ENCODE data around the gene RPA3. TPM values are rescaled to one million over a fixed set of nuclear protein-coding genes. Genes with fewer than 3 reads are reported as not detected.

RPA3 gene
- 18.2 TPM for total RNA-seq

DNA sequence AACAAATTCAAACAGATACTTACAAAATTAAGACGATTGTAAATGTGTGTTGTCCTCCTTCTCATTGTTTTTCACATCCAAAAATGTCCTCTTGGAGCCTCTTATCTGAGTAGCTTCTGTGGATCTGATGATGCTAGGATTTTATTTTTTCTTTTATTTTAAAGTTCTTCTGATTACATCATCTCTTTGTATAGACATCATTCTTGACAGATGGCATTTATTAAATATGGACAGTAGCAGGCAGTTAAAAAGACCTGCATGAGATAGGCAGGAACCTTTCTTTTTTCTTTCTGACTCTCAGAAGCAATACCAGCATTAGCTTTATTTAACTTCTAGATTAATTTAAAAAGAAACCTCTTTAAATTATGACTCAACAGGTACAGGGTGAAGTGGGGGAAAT, at the start of gene RPA3:
TSS of gene RPA3 (minus strand) at position 116 of the 400 bp plus-strand sequence. CDS start 78,189 bp downstream, outside the sequence.
- DNase-seq (ENCODE audit: low spot score) (no peak), ATAC-seq (no peak)

DNA sequence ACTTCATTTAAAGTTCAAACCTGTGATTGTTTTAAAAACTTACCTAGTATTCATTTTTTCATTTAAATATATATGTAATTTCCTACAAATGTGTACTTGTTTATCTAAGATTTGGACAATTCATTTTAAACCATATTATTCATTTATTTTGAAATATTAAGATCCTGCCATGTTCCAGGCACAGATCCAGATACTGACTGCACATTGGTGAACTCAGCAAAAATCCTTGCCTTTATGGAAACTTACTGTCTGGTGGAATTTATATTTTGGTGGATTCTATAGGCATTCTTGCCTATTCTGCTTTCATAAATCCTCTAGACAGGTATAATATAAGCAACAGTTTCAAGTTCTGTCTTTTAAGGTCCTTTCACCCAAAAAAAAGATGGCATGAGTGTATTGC, 48.3 kb upstream of the RPA3 start:
- ATAC-seq: no peak
- no peak for DNase-seq (ENCODE audit: low spot score)

DNA sequence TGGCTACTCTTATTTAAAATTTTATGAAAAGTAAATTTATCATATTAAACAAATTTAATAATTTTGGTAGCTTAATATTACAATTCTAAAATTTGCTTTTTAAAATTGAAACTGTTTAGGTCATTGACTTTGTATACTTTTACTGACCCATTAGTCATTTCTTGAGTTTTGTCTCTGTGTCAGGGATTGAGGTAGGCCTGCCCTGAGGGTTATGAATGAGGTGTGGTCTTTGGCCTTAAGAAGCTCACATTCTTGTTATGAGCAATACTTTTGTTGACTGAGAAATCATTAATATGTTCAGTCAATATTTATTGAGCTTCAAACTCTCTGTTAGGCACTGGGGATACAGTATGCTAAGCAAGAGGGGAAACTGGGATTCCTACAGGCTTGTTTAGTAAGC, 47.0 kb upstream of the RPA3 start:
- ATAC-seq: no peak

DNA sequence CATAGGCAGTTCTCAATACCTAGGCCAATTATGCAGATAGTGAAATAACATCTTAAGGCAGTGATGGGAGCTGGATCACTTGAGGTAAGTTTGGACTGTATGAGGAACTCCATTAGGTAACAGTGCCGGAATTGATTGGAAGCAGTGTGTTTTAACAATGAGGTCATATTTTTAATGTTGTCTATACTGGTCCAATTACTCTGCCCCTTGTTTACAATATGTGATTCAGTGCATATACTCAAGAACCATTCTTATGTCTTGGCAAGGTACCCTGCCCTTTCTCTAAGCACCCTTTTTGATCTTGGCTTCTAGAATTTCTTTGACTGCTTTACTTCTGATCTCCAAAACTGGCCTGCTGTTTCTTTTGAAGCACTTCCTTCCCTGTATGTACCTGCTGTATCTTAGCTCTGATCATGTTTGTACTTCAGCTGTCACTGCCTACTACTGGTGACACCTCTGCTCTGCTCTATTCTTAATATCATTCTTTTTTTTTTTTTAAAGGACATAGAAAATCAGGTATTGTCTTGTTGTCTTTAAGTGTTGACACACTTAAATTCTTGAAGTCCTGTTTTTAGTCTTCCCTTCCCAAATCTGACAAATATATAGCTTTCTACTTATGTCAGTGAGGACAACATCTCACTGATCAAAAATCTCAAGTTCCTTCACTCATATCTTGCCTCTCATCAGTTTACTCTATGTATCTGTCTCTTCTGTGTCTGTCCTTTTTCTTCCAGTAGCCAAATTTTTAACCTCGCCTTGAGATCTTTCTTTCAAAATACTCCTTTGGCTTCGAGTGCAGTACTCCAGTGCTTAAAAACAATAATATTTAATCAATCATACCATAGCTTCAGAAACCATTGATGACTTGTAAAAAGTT, 46.4 kb upstream of the RPA3 start:
- DNase-seq (ENCODE audit: low spot score): no peak
- ATAC-seq: no peak

More for the DNA sequence above, 47.0 kb upstream of the RPA3 start:
- DNase-seq (ENCODE audit: low spot score): no peak

DNA sequence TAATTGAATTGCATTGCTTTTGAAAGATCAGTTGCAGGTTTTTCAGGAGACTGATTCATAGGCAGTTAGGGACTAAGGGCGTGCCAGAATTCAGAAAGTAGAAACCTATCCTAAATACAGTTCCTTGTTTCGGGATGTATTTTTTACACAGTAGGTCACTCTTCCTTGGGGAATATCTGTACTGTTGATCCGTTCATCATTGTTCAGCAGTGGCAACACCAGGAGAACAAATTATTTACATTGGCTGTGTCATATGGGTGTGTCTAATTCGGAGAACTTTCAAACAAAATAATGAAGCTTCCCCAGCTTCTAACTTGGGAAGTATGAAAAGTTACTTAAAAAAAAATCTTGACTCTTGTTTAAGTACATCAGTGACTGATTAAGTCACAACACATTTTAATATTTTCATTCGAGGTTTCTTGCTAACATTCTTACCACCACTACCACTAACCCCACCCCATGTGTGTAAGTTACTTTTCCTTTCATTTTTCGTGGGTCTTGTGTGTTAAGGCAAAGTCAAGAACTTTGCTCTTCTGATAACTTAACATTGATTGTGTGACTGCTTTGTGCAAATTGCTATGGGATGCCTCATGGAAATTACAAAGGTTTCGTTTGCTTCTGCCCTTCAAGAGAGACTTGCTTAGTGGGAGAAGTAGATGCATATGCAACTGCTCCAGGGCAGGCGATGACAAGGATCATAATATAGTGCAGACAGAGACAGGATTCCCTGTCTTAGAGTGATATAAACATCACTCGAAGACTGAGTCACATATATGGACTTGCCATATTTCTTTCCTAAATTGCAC, 43.8 kb upstream of the RPA3 start:
- no peak for DNase-seq (ENCODE audit: low spot score)
- ATAC-seq: peak; percentile 85

DNA sequence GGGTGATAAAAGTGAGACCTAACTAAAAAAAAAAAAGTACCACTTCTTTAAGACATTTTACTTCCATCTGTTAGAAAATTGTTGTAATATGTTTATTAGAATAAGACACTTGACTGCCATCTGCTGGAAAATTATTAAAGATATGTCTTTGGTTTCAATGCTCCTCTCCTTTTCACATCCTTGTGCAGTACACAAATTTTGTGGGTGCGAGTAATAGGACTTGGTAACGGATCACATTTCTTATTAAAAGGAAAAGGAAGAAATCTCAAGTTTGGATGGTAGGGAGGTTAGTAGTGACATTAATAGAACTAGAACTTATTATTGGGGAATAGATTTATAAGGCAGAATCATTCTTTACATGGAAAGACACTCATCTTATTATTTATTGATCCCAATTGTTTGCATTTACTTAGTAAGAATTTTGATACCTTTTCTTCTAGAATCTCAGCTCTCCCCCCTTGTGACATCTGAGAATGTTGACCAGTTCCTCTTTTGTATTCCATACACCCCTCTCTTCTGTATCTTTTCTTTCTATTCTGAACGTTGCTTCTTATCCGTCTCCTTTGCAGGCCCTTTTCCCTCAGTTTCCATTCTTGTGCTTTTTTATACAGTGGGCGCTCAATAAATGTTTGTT, 43.0 kb upstream of the RPA3 start:
- peak; percentile 69 for ATAC-seq

DNA sequence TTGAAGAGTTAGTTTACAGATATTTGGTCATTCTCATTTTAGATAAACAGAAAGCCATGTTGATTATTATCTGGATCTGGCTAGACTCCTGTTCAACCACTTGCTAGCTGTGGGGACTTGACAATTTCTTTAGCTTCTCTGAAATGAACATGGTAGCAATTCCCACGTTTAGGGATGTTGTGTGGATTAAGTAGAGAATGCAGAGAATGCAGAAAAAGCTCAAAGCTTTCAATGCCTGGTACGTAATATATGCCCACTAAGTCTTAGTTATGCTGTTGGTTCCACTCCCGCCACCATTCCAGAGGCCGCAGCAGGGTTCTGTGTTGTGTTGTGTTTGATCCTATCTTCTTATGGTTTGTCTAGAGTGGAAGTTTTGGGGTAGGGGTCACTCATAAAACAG, 39.2 kb upstream of the RPA3 start:
- ATAC-seq (no peak), DNase-seq (ENCODE audit: low spot score) (no peak)

More for the DNA sequence above, 43.0 kb upstream of the RPA3 start:
- no peak for DNase-seq (ENCODE audit: low spot score)

DNA sequence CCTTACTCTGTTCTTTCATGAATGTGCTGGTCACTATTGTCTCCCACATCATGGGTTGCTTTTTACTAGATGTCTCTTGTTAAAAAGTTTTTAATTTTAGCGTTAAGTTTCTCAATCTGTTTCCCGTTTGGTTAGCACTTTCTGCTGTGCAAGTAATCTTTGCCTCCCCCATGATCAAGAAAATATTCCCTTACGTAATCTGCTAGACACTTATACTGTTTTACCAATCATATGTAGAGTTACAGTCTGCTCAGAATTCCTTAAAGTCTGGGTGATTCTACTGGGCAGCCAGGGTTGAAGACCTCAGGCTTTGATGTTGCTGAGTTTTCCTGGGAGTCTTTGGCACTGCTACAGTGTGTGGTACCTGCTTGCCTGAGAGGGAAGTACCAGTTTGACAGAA, 38.2 kb upstream of the RPA3 start:
- DNase-seq (ENCODE audit: low spot score): no peak
- ATAC-seq: no peak

DNA sequence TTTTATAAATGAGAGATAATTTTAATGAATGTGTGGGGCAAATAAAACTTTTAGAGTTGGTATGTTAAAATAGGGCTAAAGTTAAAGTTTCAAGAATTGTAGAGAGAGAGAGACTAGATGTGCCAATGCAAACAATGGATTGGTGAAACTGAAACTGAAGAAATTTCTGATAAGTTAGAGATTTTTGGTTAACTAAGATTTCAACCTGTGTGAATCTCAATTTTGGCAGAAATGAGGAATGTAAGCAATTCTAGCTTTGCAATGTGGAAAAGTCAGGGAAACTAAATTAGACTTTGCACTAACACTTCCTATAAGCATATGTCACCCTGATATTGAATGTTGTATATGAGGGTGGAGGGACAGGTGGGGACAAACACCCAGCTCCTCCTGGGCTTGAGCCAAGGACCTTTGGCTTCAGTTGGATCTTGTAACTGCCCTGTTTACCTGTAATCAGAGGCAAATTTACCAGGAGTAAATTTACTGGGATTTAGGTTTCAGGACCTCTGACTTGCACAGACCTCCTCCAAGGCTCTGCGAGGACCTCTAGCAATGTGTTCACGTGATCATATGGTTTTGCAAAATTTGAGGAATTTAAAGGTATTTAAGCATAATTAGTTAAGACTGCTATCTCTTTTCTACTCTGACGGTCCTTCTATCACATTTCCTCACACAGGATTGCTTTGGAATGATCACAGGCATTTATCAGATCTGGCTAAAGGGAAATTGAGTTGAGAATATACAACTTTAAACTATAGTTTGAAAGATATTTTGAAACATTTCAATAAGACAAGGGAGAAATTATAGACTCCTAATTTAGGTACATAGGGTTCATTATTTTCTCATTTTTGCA, 33.1 kb upstream of the RPA3 start:
- ATAC-seq: peak; percentile 86
- DNase-seq (ENCODE audit: low spot score): peak; percentile 69

DNA sequence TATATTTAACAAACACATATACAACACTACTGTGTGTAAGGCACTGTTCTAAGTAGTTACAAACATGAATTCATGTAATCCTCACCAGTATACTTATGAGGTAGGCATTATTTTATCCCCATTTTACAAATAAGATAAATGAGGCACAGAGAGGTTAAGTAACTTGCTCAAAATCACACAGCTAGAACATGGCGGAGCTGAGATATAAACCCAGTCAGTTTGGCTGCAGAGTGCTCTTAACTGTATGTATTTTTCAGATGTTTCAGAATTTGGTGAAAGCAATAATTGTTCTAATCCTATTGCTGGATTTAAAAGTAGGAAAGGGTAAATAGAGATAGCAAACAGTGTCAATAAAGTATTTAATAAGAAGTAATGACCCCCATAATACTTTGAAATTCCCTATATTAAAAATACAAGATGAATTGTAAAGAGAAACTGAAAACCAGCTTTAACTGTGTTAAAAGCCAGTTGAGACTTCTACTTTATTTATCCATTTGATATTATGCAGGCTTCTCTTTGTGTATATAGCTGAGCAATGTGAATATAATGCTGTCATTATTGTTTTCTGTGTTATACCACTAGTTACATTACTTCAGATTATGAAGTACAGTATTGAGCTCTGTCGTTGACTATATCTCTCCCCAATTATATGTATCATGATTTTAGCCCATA, 32.3 kb upstream of the RPA3 start:
- no peak for DNase-seq (ENCODE audit: low spot score)
- peak; percentile 55 for ATAC-seq

DNA sequence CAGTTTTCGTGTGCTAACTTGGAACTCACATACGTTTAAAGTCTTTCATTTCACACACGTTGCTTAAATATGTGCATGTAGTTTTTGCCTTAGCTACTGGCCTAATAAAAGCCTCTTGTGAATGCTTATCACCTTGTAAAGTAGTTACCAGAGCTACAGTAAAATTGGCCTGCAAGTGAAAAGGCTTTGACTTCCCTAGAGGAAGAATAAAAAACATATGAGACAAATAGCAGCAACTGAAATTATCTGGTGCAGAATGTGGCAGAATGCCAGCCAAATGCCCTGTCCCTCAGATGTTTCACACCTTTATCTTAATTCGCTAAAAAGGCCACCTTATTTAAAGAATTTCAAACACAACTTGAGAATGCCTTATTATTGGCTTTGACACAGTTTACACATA, 28.1 kb upstream of the RPA3 start:
- no peak for DNase-seq (ENCODE audit: low spot score)
- ATAC-seq: no peak

DNA sequence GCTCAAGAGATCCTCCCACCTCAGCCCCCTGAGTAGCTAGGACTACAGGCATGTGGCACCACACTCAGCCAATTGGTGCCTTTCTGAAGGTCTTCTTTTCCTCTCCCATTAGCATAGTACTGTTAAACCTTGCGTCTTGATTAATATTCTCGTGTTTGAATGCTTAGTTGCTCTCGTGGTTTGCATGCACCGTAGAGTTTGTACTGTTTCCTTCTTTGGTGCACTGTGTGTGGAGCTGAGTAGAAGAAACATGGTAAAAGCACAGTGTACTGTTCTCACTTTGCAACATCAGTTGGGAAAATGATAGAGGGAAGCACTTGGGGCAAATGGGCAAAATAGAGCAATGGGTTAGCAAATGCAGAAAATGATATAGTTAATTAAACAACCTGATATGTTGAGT, 27.6 kb upstream of the RPA3 start:
- no peak for ATAC-seq
- no peak for DNase-seq (ENCODE audit: low spot score)

DNA sequence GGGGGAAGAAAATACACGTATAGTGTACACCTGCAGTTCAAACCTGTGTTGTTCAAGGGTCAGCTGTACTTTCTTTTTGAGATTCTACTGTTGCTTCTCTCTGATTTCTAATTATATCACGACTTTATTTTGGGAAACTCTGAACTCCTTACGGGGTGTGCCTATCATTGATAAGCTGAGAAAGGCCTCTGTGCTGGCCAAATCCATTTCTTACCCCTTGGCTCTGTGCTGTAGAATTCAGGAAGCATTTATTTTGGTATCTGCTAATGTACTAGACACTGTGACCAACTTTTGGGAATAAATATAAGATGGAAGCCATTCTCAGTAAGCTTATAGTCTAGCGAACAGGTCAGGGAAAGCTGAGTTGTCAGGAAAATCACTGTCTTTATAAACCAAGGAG, 26.9 kb upstream of the RPA3 start:
- ATAC-seq (no peak), DNase-seq (ENCODE audit: low spot score) (no peak)

DNA sequence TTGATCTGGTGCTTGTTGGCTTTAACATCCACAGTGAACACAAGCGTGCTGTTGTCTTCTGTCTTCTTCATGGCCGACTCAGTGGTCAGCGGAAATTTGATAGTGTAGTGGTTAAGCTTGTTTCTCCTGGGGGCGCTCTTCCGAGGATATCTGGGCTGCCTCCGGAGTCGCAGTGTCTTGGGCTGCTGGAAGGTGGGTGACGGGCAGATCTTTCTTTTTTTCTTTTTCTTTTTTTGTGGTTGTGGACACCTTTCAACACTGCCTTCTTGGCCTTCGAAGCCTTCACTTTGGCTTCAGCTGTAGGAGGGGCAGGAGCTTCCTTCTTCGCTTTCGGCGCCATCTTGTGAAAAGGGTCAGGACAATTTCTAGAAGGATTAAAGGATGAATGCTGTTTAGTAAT, 23.8 kb upstream of the RPA3 start:
- DNase-seq (ENCODE audit: low spot score): no peak
- ATAC-seq: no peak

DNA sequence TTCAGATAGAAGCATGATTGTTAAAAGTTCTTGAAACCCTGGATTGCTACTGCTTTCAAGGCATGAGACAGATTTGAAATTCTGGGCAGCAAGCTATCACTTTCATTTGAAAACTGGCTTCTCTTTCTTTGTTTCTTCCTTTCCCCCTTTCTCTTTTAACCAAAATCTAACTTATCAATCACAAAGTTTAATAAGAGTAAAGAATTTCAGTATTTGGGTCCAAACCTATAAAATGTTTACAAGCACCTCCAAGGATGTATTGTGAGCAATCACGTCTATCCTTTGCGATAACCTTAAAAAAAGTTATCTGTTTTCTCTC, 21.6 kb upstream of the RPA3 start:
- DNase-seq (ENCODE audit: low spot score) (no peak), ATAC-seq (no peak)

DNA sequence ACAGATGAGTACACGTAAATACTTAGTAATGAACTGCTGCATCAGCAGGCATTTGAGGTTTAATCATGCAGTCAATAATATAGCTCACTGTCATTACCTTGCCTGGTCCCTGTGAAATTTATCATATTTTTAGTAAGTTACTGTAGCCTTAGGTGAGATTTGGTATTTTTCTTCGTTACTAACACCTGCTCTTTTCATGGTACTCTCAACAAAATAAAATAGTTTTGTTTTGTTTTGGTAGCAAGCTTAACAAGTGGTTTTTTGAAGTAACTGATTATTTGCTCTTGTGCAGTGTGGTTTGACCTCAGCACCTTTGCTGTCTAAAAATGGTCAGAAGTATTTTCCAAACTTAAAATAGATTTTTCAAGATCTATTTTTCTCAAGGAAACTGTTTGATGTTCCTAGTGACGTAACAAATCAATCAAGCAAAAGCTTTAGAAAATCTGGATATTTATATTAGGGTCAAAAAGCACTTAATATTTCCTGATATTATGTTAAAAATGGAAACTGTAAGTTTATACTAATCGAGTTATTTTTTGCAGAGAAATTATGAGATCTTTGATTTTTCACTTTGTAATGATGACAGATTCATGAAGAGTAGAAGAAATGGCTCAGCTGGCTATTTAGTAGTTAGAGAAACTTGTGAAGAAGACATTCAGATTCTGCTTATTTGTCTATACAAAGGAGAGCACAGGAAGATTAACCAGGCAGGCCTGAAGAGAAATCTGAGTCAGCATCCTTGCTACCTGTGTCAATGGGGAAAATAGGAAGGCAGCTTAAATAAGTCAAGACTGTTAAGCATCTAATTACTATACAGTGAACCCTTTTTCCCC, 21.0 kb upstream of the RPA3 start:
- ATAC-seq: peak; percentile 53
- DNase-seq (ENCODE audit: low spot score): no peak

DNA sequence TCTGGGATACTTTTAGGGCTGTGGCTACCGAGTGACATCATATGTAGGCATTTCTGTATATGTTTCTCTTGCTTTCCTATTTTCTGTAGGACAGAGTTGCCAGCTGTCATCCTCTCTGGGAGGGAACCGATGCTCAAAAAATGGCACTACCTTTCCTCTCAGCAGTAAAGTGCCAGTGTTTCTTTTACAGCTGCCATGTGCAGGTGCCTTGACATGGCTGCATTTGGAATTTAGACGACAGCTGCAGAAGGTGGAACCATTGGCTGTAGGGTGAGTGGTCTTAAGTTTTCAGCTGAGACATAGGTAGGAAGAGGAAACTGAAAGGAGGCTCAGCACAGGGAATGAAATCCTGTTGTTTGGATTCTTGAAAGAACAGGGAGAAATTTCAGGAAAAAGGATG, 20.2 kb upstream of the RPA3 start:
- DNase-seq (ENCODE audit: low spot score): no peak
- ATAC-seq: no peak

DNA sequence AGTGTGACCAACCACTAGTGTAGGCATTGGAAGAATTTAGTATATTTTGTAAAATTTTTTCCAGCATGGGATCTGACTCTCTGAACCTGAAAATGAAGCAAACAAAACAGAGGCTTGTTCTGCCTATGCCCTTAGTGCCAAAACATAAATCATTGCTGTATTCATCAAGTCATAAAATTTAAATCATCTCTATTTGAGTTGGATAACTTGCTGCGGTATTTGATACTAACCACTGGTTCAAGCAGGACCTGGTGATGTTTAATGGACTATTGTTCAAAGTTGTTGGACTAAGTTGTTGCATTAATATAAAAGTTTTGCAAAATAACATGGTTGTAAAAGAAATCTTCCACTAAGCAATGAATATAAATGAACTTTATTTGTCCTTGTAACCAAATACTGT, 19.8 kb upstream of the RPA3 start:
- no peak for ATAC-seq
- no peak for DNase-seq (ENCODE audit: low spot score)

DNA sequence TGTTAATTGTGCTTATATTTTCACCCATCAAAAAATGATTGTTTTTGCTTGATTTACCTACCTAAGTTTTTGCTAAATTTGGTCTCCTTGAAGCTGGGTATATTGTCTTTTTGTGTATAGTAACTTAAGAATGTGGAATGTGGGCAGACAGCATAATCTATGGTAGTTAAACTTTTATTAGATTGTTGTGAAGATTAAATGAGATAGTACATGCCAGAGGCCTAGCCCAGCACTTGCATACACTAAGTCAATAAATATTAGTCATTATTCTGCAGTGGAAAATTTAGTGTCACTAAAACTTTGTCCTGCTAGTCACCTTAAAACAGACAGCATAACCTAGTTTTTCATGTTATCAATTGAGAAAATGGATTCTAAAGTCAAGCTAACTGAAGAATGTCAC, 19.3 kb upstream of the RPA3 start:
- no peak for DNase-seq (ENCODE audit: low spot score)
- no peak for ATAC-seq

All from left lobe of liver (tissue), 2 donors.